Smooth muscle cell (in vitro differentiated cells): ENCODE results near the gene IL17B. TPM values are rescaled to one million over a fixed set of nuclear protein-coding genes. Genes with fewer than 3 reads are reported as not detected.

Experiments used
- DNase-seq: peaks from one replicate; lab custom pipeline; 2025; ENCODE audit not compliant: unreplicated experiment; lab: John Stamatoyannopoulos, UW
- H2AFZ ChIP-seq: fragments of 200-600 bp; sonication (generic); 2 replicates; pipeline ENCODE4 v1.6.0; 2016; ENCODE audit warnings: antibody characterized with exemption, low read depth, mild to moderate bottlenecking
- H3F3A ChIP-seq: fragments of 200-600 bp; sonication (generic); 2 replicates; pipeline ENCODE4 v1.6.0; 2017; ENCODE audit warnings: antibody characterized with exemption, low read depth
- H3K27ac ChIP-seq: fragments of 200-600 bp; sonication (generic); 2 replicates; pipeline ENCODE4 v1.5.1; 2016; ENCODE audit warnings: low read depth, mild to moderate bottlenecking
- H3K27me3 ChIP-seq: fragments of 200-600 bp; sonication (generic); 2 replicates; pipeline ENCODE4 v1.6.1; 2016; ENCODE audit warnings: low read depth, mild to moderate bottlenecking
- H3K36me3 ChIP-seq: fragments of 200-600 bp; sonication (generic); 2 replicates; pipeline ENCODE4 v1.5.1; 2016; ENCODE audit warnings: low read depth
- H3K4me1 ChIP-seq: fragments of 200-600 bp; sonication (generic); 2 replicates; pipeline ENCODE4 v1.5.1; 2016; ENCODE audit warnings: low read depth
- H3K4me2 ChIP-seq: fragments of 200-600 bp; sonication (generic); 2 replicates; pipeline ENCODE4 v1.6.0; 2016; ENCODE audit warnings: mild to moderate bottlenecking
- H3K4me3 ChIP-seq: fragments of 200-600 bp; sonication (generic); 2 replicates; pipeline ENCODE4 v1.5.1; 2016; ENCODE audit warnings: mild to moderate bottlenecking
- H3K79me2 ChIP-seq: fragments of 200-600 bp; sonication (generic); 2 replicates; pipeline ENCODE4 v1.6.0; 2016; ENCODE audit warnings: low read depth, mild to moderate bottlenecking
- H3K9ac ChIP-seq: fragments of 200-600 bp; sonication (generic); 2 replicates; pipeline ENCODE4 v1.6.0; 2016; ENCODE audit warnings: low read depth
- H3K9me3 ChIP-seq: fragments of 200-600 bp; sonication (generic); replicated peaks from 2 replicates; pipeline ENCODE4 v1.5.1; 2016; ENCODE audit warnings: low read depth
- H4K20me1 ChIP-seq: fragments of 200-600 bp; sonication (generic); 2 replicates; pipeline ENCODE4 v1.6.0; 2016; ENCODE audit warnings: low read depth
- WGBS: methylation state at CpG from one replicate; pipeline ENCODE4 v1.1.7; 2016; ENCODE audit warnings: low lambda C conversion rate; 5-methylcytosine and 5-hydroxymethylcytosine counted together
- polyA plus RNA-seq: library from polyadenylated mRNA; unstranded; fragments of >200 nt; fragmentation: Nextera tagmentation; extraction: Ambion mirVana; gene quantifications from 2 replicates; pipeline ENCODE4 v1.2.1, GENCODE V29; 2016
- total RNA-seq: library from RNA; depleted of rRNA; stranded (reverse); fragments of >200 nt; gene quantifications from 2 replicates; pipeline ENCODE4 v1.2.3, GENCODE V29; 2014
- TF ChIP-seq, protein P1 (sequence below): fragments of 200-600 bp; sonication (generic); IDR thresholded peaks from 2 replicates; pipeline ENCODE4 v1.5.1; 2017; ENCODE audit warnings: borderline replicate concordance, mild to moderate bottlenecking, antibody characterized with exemption; ENCODE audit not compliant: insufficient read depth, poor library complexity, severe bottlenecking

Gene IL17B
- total and polyA plus RNA-seq, 2 experiments from 2014 or later = 10.4 to 12.0 TPM

DNA sequence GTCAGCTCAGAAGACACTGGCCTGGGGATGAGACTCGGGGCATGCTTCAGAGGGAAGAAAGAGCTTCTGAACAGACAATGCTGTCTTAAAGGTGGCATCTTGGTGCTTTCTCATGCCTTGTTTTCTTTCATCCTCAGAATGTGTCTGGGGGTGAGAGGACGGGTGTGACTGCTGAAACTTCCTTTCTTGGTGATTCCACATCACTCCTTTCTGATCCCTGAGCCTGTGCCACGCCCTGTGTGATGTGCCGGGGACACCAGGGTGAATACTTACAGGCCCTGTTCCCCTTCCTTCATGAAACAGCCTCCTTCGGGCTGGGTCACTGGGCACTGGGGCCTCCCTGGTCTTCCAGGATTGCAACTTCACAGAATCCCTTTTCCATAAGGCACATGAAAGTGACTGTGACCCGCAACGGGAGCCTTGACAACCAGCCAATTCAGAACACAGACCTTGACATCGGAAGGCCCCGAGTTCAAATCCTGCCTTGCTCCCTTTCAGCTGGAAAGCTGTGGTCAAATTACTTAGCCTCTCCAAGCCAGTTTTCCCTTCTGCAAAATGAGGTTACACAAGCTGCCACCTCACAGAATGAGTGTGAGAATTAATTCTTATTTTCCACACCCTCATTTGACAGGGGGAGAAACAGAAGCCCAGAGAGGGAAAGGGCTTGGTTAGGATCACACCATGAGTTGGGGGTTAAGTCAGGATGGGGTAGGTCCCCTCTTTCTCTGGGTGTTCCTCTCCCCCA is 44.1 kb upstream of the IL17B start:
- Histone ChIP-seq H4K20me1 (peaks cover 13% of the 10 kb centered on the region), H3K4me3 (no peak overlapping the region)

DNA sequence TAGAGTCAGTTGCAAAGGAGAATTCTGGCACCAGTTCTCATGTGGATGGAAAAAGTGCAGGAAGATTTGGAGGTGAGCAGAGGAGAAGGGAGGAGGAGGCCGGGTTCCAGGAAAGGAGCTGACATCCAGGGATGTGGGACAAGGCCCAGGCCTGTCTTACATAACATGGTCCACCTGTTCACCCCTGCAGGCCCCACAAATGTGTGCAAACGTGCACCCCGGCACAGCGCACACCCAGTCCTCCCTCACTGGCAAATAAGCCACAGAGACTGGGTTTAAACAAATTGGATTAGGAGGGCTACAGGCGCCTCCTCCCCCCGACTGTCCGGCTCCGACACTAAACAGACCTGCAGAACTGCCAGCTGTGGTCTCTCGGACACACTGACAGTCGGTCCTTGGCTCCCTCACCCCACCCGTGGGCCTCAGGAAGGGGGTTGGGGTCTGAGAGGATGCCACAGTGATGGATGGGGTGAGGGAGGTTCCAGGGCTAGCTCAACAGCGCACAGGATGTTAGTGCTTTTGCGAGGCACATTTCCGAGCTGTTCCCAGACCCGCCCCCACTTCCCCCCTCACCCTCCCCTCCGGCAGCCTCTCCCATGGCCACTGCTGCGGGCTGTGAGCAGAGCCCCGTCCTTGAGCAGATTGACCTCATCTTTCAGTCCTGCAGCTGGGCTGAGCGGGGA is 43.4 kb upstream of the IL17B start:
- H3K9me3 ChIP-seq = no peaks in the 10 kb centered on the region
- H3K79me2 ChIP-seq = peaks cover 62% of the 10 kb centered on the region
- H3K9ac ChIP-seq = peak overlapping the region; percentile 35
- H3K36me3 ChIP-seq = no peaks in the 10 kb centered on the region
- no peak overlapping the region for H3K4me3 ChIP-seq
- DNase-seq = peak; percentile 69
- H3K4me2 ChIP-seq = peak overlapping the region; percentile 81
- peaks cover 22% of the 10 kb centered on the region for H3K4me1 ChIP-seq
- H3K27me3 ChIP-seq = no peaks in the 10 kb centered on the region
- H3K27ac ChIP-seq = peak overlapping the region; percentile 95
- peaks cover 18% of the 10 kb centered on the region for H4K20me1 ChIP-seq
- peaks cover 67% of the 10 kb centered on the region for H3F3A ChIP-seq
- 3% methylated on average over 19 of the region's 19 CpGs for WGBS
- TF ChIP-seq, protein P1, sequence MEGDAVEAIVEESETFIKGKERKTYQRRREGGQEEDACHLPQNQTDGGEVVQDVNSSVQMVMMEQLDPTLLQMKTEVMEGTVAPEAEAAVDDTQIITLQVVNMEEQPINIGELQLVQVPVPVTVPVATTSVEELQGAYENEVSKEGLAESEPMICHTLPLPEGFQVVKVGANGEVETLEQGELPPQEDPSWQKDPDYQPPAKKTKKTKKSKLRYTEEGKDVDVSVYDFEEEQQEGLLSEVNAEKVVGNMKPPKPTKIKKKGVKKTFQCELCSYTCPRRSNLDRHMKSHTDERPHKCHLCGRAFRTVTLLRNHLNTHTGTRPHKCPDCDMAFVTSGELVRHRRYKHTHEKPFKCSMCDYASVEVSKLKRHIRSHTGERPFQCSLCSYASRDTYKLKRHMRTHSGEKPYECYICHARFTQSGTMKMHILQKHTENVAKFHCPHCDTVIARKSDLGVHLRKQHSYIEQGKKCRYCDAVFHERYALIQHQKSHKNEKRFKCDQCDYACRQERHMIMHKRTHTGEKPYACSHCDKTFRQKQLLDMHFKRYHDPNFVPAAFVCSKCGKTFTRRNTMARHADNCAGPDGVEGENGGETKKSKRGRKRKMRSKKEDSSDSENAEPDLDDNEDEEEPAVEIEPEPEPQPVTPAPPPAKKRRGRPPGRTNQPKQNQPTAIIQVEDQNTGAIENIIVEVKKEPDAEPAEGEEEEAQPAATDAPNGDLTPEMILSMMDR = no peak
- H2AFZ ChIP-seq = no peak overlapping the region

More for the DNA sequence above, 44.1 kb upstream of the IL17B start:
- Histone ChIP-seq H3K27ac (peak overlapping the region; percentile 95), H2AFZ (no peak overlapping the region), H3K36me3 (no peaks in the 10 kb centered on the region), H3K9ac (peak overlapping the region; percentile 58), H3K9me3 (no peaks in the 10 kb centered on the region), H3F3A (peaks cover 67% of the 10 kb centered on the region), H3K79me2 (peaks cover 55% of the 10 kb centered on the region), H3K4me2 (peak overlapping the region; percentile 81), H3K4me1 (peaks cover 17% of the 10 kb centered on the region), H3K27me3 (no peaks in the 10 kb centered on the region)
- 23% methylated on average over 9 of the region's 9 CpGs for WGBS
- DNase-seq = no peak
- TF ChIP-seq, protein P1 = no peak

DNA sequence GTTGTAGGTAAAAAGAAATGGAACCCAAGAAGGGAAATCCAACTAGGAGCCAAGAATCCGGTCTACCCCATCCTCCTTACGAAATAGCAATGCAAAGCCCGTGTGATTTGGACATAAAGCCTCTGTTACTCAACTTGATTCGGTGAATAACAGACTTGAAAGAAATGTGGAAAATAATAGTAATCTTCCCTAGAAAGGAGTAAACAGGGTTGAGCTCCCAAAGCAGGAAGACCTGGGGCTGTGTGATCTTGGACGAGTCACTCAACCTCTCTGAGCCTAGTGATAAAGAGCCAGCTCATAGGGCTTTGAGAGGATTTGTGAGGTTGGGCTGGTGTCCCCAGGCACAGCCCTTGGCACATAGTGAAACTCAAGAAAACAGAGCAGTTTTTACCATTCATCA is 42.7 kb upstream of the IL17B start:
- Histone ChIP-seq H4K20me1 (peaks cover 18% of the 10 kb centered on the region), H2AFZ (no peak overlapping the region), H3K36me3 (no peaks in the 10 kb centered on the region), H3K4me2 (peak overlapping the region; percentile 81), H3K4me3 (no peak overlapping the region), H3K4me1 (peaks cover 29% of the 10 kb centered on the region), H3K27me3 (no peaks in the 10 kb centered on the region), H3K9me3 (no peaks in the 10 kb centered on the region), H3K9ac (no peak overlapping the region), H3K27ac (peak overlapping the region; percentile 95), H3K79me2 (peaks cover 61% of the 10 kb centered on the region), H3F3A (peaks cover 68% of the 10 kb centered on the region)
- TF ChIP-seq, protein P1 = no peak
- WGBS = 24% methylated on average over 5 of the region's 5 CpGs
- DNase-seq = no peak
